Fibroblast of villous mesenchyme (primary cell): Measurements from ENCODE around the gene GPR37L1. TPM values are rescaled to one million over a fixed set of nuclear protein-coding genes. Genes with fewer than 3 reads are reported as not detected.

Experiments
- DNase-seq: peaks from one replicate; pipeline ENCODE4 v3.0.0-alpha.2; 2010; ENCODE audit warnings: low read depth
- H3K4me3 ChIP-seq: 2 replicates; pipeline ENCODE4 v1.5.1; 2011; ENCODE audit warnings: low read depth, mild to moderate bottlenecking, low read length
- CTCF ChIP-seq: IDR thresholded peaks from 2 replicates; pipeline ENCODE4 v1.5.1; 2012; ENCODE audit warnings: low read depth, mild to moderate bottlenecking, low read length; ENCODE audit not compliant: insufficient read depth
- total RNA-seq: library from RNA; depleted of rRNA; stranded (reverse); fragments of >200 nt; gene quantifications from 2 replicates; pipeline ENCODE4 v1.2.3, GENCODE V29; 2012

The GPR37L1 gene
- total RNA-seq, 1 donor, result under 0.01 TPM

- TF ChIP-seq CTCF, result no peak
- no peak overlapping the region for H3K4me3 ChIP-seq
- DNase-seq, result no peak
These were observed 658 bp downstream of the GPR37L1 start for GRCh38 chr1:202123336-202123813.

DNA sequence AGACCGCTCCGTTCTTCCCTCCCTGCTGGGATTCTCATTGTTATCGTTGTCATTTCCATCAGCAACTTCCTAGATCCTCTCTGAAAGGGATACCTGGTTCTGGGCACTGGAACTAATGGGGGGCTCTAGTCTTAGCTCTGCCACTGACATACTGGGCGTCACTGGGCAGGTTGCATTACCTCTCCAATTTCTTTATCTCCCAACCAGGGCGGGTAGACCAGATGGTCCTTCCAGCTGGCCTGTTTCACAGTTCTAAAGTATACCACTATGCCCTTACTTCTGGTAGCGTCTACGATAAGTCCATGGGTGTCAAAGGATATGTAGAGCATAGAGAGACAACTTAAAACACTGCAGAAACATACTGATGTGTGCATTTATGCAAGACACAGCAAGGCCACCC lies 1.4 kb downstream of the GPR37L1 start:
- no peak for DNase-seq
- no peak for TF ChIP-seq CTCF
- H3K4me3 ChIP-seq, result no peak overlapping the region

DNA sequence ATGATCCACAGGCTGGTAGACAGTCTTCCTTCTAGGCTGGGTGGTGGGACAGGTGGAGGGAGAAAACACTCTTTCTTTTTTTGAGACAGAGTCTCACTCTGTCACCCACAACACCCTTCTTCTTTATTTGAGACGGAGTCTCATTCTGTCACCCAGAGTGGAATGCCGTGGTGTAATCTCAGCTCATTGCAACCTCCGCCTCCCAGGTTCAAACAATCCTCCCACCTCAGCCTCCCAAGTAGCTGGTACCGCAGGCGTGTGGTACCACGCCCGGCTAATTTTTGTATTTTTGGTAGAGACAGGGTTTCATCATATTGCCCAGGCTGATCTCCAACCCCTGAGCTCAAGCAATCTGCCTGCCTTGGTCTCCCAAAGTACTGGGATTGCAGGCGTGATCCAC lies 2.9 kb downstream of the GPR37L1 start:
- no peak for TF ChIP-seq CTCF
- no peak for DNase-seq
- H3K4me3 ChIP-seq, result no peak overlapping the region

DNA sequence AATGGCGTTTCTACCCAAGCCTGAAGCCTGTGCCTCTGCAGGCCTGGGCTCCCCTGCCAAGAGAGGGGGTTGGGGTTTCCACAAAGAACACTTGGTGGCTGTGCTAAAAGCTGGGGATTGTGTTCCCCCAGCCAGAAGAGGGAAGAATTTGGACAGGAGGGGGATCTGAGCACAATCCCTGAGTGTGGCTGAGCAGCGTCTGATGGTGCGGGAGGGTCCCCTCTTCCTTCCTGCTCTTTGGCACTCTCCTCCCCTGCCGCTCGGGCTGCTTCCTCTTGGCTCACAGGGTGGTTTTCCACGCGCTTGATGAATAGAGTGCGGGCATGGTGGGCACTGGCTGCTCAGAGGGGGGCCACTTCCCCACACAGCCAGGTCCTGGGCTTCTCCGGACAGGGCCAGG lies 3.7 kb downstream of the GPR37L1 start:
- TF ChIP-seq CTCF, result no peak
- DNase-seq, result no peak
- H3K4me3 ChIP-seq, result no peak overlapping the region

GRCh38 chr1:202127061-202127460 lies 4.3 kb downstream of the GPR37L1 start:
- no peak overlapping the region for H3K4me3 ChIP-seq
- no peak for DNase-seq
- no peak for TF ChIP-seq CTCF

GRCh38 chr1:202127836-202128622 lies 5.3 kb downstream of the GPR37L1 start:
- TF ChIP-seq CTCF, result no peak
- H3K4me3 ChIP-seq, result no peak overlapping the region
- DNase-seq, result no peak
